Prostate gland (tissue), 2 donors: ENCODE results near the gene SORT1. TPM values are rescaled to one million over a fixed set of nuclear protein-coding genes. Genes with fewer than 3 reads are reported as not detected.

ENCODE experiments used
- DNase-seq: peaks from one replicate; pipeline ENCODE4 v3.0.0-alpha.2; 2019; ENCODE audit warnings: low spot score
- H3K27ac ChIP-seq, 2 donors: fragments of 200-600 bp; sonication (generic); 2 replicates each; pipeline ENCODE4 v1.5.1; 2017 to 2019
- H3K27me3 ChIP-seq: fragments of 200-600 bp; sonication (generic); replicated peaks from 2 replicates; pipeline ENCODE4 v1.5.1; 2019; ENCODE audit not compliant: insufficient read depth
- H3K36me3 ChIP-seq, 2 donors: fragments of 200-600 bp; sonication (generic); 1 replicate in 1 of 2; 2 replicates in 1 of 2; pipeline versions ENCODE4 v1.5.1 to v1.8.1; 2017 to 2019
- H3K4me1 ChIP-seq: fragments of 200-600 bp; sonication (generic); replicated peaks from 2 replicates; pipeline ENCODE4 v1.5.1; 2019
- H3K4me3 ChIP-seq, 2 donors: fragments of 200-600 bp; sonication (generic); 2 replicates each; pipeline ENCODE4 v1.5.1; 2017 to 2019
- H3K9me3 ChIP-seq: fragments of 200-600 bp; sonication (generic); 2 replicates; pipeline ENCODE4 v1.5.1; 2017
- CTCF ChIP-seq, 4 experiments: fragments of 200-600 bp in 2 of 4; fragments of 450-650 bp in 2 of 4; sonication (generic) in 2 of 4; IDR thresholded peaks; 1 replicate in 3 of 4; 2 replicates in 1 of 4; pipeline ENCODE4 v1.5.1; 2016 to 2019; ENCODE audit warnings: antibody characterized with exemption in 4 of 4, mild to moderate bottlenecking in 2 of 4, moderate library complexity in 2 of 4
- POLR2A ChIP-seq: fragments of 450-650 bp; IDR thresholded peaks from one replicate; pipeline ENCODE4 v1.6.1; 2016; ENCODE audit warnings: antibody characterized with exemption, mild to moderate bottlenecking
- POLR2AphosphoS5 ChIP-seq: sonication (generic); formaldehyde crosslinking; IDR thresholded peaks from one replicate; pipeline ENCODE4 v1.6.1; 2017; ENCODE audit warnings: antibody characterized with exemption
- WGBS: methylation state at CpG from one replicate; pipeline ENCODE4 v1.1.5; 2018; 5-methylcytosine and 5-hydroxymethylcytosine counted together
- intact Hi-C: fragments of 100-400 bp; cut with DNase I; formaldehyde crosslinking; loops from one replicate; pipeline ENCODE4 v1.14.2; 2022
- total RNA-seq, 2 donors: library from RNA; depleted of rRNA; stranded (reverse); fragments of >200 nt; gene quantifications; one replicate each; pipeline ENCODE4 v1.1.0, GENCODE V29; 2016

The SORT1 gene
- total RNA-seq, 2 donors from 2014 or later = 34.0 to 164 TPM

GRCh38 chr1:109263234-109263596, 134.5 kb downstream of the SORT1 start:
- intact Hi-C loops = loop anchor here (5.0 kb wide), 1 partner anchor 139 kb away; no protein-coding TSS in a partner anchor
- H3K36me3 ChIP-seq = no peaks in the 10 kb centered on the region
- no peak overlapping the region for H3K4me3 ChIP-seq
- WGBS = 29% methylated on average over 12 of the region's 12 CpGs
- H3K9me3 ChIP-seq = no peaks in the 10 kb centered on the region
- TF ChIP-seq POLR2AphosphoS5 = no peak
- no peak for TF ChIP-seq CTCF (IDR thresholded peaks at IDR 0.05)
- peak; percentile 56 for TF ChIP-seq POLR2A
- H3K27ac ChIP-seq = peak overlapping the region; percentile 51 to 54
- peak; percentile 87 for DNase-seq
- H3K27me3 ChIP-seq = no peaks in the 10 kb centered on the region
- no peaks in the 10 kb centered on the region for H3K4me1 ChIP-seq

DNA sequence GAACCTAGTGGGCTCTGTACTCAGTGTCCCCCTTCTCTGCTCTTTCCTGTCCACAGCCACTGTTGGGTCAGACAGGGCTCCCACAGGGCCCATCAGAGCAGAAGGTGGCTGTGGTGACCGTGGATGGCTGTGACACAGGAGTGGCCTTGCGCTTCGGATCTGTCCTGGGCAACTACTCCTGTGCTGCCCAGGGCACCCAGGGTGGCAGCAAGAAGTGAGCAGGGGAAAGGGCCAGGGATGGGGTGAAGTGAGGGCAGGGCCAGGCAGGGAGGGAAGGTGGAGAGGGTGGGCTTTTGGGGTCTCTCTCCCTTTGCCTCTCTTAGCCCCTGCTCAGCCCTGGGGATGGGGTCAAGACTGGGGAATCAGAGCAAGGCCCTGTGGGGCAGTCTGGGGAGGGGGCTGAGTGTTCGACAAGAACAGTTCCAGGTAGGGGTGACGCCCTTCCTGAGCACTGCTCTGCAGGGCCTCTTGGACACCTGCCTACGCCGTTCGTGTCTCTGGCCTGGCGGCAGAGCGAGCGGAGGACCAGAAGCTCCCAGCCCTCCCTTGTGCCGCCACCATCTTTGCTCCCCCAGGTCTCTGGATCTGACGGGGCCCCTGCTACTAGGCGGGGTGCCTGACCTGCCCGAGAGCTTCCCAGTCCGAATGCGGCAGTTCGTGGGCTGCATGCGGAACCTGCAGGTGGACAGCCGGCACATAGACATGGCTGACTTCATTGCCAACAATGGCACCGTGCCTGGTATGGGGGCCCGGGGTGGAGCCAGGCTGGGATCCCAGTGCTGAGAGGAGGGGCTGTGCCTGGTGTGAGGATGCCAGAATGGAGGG, 135.3 kb downstream of the SORT1 start:
- TF ChIP-seq CTCF (IDR thresholded peaks at IDR 0.05) (no peak), POLR2A (no peak), POLR2AphosphoS5 (no peak)
- Histone ChIP-seq H3K4me1 (no peaks in the 10 kb centered on the region), H3K9me3 (no peaks in the 10 kb centered on the region), H3K36me3 (no peaks in the 10 kb centered on the region), H3K27ac (peak overlapping the region; percentile 51 to 54), H3K27me3 (no peaks in the 10 kb centered on the region), H3K4me3 (no peak overlapping the region)
- DNase-seq = no peak
- WGBS = 61% methylated on average over 22 of the region's 22 CpGs
- intact Hi-C loops = loop anchor here (5.0 kb wide), 1 partner anchor 140 kb away; no protein-coding TSS in a partner anchor

DNA sequence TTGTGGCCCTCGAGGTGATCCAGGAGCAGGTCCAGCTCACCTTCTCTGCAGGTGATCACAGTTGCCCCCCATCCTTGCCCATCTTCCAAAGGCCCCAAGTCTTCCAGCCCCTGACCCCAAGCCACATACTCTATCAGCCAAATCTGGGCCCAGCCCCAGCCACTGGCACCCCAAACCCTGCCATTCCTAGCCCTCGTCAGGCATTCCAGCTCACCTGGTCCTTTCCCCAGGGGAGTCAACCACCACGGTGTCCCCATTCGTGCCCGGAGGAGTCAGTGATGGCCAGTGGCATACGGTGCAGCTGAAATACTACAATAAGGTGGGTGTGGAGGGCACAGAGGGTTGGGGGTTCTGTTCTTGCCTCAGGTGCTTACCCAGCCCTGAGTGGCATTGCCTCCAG, 136.1 kb downstream of the SORT1 start:
- no peaks in the 10 kb centered on the region for H3K27me3 ChIP-seq
- H3K27ac ChIP-seq = no peak overlapping the region
- no peak overlapping the region for H3K4me3 ChIP-seq
- no peaks in the 10 kb centered on the region for H3K4me1 ChIP-seq
- intact Hi-C loops = loop anchor here (5.0 kb wide), 1 partner anchor 141 kb away; no protein-coding TSS in a partner anchor
- TF ChIP-seq POLR2AphosphoS5 = no peak
- no peak for TF ChIP-seq POLR2A
- TF ChIP-seq CTCF (IDR thresholded peaks at IDR 0.05) = no peak
- 87% methylated on average over 6 of the region's 6 CpGs for WGBS
- no peaks in the 10 kb centered on the region for H3K9me3 ChIP-seq
- no peaks in the 10 kb centered on the region for H3K36me3 ChIP-seq
- no peak for DNase-seq

DNA sequence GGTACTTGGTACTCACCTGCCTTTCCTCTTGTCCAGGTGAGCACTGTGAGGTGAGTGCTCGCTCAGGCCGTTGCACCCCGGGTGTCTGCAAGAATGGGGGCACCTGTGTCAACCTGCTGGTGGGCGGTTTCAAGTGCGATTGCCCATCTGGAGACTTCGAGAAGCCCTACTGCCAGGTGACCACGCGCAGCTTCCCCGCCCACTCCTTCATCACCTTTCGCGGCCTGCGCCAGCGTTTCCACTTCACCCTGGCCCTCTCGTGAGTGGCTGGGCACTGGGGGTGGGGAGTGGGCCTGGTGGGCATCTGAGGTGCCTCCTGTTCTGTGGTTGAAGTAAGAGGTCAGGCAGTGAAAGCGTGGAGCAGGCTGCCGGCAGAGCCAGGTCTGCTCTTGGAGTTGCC, 136.7 kb downstream of the SORT1 start:
- Histone ChIP-seq H3K36me3 (no peaks in the 10 kb centered on the region), H3K27me3 (no peaks in the 10 kb centered on the region), H3K4me1 (no peaks in the 10 kb centered on the region), H3K27ac (no peak overlapping the region), H3K4me3 (no peak overlapping the region), H3K9me3 (no peaks in the 10 kb centered on the region)
- DNase-seq = no peak
- intact Hi-C loops = loop anchor here (5.0 kb wide), 1 partner anchor 141 kb away; no protein-coding TSS in a partner anchor
- 88% methylated on average over 16 of the region's 16 CpGs for WGBS
- TF ChIP-seq CTCF (IDR thresholded peaks at IDR 0.05) = no peak
- no peak for TF ChIP-seq POLR2A
- no peak for TF ChIP-seq POLR2AphosphoS5
